GM10248 (cell line): ENCODE results near the gene BAMBI.

Experiments used
- CTCF ChIA-PET: fragments of 300-600 bp; sonication (Branson Sonifier 250); formaldehyde crosslinking; extraction: SDS; loops from one replicate; lab custom pipeline; 2021; ENCODE audit warnings: antibody characterized with exemption; lab: Yijun Ruan, JAX
- POLR2A ChIA-PET: fragments of 350-650 bp; sonication (Branson Sonifier 250); formaldehyde crosslinking; extraction: SDS; loops from one replicate; lab custom pipeline; 2020; ENCODE audit warnings: antibody characterized with exemption; lab: Yijun Ruan, JAX
- DNase-seq: peaks from one replicate; pipeline ENCODE4 v3.0.0; 2012; ENCODE audit errors: extremely low spot score
- TF ChIP-seq, protein P1 (sequence below): IDR thresholded peaks from 2 replicates; pipeline ENCODE4 v1.5.1; 2012; ENCODE audit warnings: mild to moderate bottlenecking, low read depth; ENCODE audit errors: extremely low read depth, missing control alignments, control extremely low read depth

BAMBI gene

DNA sequence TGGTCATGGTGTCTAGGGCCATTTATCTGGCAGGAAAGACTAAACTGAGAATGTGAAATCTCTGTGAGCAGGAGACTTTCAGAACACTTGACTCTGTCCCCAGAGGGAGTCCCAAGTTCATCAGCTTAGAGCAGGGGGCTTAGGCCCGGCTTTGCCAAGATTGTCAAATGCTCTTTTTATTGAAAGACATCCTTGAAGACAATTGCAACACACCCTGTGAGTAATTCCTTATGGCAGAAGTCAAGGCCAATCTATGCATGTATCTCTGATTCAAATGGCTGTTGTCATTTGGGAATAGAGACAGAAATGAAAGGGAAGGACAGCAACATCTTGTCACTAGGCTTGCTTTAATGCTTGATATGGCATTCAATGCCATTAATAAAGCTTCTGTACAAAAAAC lies 33.7 kb downstream of the BAMBI start:
- DNase-seq = no peak
- POLR2A ChIA-PET = no interaction called here
- CTCF ChIA-PET = interaction anchor here (1.0 kb wide), 1 partner anchor 47 kb away, joined by 3 read pairs; no protein-coding TSS in a partner anchor
- TF ChIP-seq, protein P1, sequence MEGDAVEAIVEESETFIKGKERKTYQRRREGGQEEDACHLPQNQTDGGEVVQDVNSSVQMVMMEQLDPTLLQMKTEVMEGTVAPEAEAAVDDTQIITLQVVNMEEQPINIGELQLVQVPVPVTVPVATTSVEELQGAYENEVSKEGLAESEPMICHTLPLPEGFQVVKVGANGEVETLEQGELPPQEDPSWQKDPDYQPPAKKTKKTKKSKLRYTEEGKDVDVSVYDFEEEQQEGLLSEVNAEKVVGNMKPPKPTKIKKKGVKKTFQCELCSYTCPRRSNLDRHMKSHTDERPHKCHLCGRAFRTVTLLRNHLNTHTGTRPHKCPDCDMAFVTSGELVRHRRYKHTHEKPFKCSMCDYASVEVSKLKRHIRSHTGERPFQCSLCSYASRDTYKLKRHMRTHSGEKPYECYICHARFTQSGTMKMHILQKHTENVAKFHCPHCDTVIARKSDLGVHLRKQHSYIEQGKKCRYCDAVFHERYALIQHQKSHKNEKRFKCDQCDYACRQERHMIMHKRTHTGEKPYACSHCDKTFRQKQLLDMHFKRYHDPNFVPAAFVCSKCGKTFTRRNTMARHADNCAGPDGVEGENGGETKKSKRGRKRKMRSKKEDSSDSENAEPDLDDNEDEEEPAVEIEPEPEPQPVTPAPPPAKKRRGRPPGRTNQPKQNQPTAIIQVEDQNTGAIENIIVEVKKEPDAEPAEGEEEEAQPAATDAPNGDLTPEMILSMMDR = no peak

DNA sequence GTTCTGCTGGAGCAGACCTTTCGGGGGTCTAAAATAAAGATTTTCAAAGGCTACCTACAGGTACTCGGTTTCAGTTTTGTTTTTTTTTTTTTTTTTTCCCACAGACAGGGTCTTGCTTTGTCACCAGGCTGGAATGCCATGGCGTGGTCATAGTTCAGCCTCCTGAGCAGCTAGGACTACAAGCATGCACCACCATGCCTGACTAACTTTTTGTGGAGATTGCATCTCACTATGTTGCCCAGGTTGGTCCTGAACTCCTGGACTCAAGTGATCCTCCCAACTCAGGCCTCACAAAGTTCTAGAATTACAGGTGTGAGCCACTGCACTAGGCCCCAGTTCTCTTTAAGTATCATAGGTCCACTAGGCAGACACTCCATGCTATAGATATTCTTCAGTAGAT lies 34.5 kb downstream of the BAMBI start:
- CTCF ChIA-PET = interaction anchor here (1.0 kb wide), 1 partner anchor 48 kb away, joined by 3 read pairs; no protein-coding TSS in a partner anchor
- no peak for DNase-seq
- TF ChIP-seq, protein P1 = no peak
- POLR2A ChIA-PET = no interaction called here

DNA sequence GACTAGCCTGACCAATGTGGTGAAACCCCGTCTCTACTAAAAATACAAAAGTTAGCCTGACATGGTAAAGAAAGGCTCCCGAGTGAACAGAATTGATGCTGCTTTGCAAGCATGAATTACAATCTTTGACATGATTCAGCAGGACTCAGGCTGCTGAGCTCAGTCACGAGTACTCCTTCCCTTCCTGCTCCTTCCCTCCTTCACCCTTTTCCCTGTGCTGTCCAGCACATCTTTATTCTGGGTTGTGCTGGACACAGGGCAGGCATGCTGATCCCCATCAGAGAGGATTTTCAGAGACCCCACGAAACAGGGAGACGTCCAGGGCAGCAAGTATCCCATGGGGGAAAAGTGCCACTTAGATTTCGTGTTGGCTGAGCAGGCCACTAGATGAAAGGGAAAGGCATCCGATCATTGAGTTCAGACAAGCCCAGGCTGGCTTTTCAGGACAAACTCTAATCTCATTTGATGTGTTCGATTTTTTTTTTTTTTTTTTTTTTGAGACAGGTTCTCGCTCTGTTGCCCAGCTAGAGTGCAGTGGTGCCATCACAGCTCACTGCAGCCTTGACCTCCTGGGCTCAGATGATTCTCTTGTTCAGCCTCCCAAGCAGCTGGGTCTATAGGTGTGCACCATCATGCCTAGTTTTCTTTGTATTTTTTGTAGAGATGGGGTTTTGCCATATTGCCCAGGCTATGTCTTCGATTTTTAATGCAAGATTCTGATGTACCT lies 36.5 kb downstream of the BAMBI start:
- POLR2A ChIA-PET = no interaction called here
- CTCF ChIA-PET = interaction anchor here (1.2 kb wide), 1 partner anchor 38 kb away, joined by 3 read pairs; no protein-coding TSS in a partner anchor
- no peak for DNase-seq
- TF ChIP-seq, protein P1 = no peak

DNA sequence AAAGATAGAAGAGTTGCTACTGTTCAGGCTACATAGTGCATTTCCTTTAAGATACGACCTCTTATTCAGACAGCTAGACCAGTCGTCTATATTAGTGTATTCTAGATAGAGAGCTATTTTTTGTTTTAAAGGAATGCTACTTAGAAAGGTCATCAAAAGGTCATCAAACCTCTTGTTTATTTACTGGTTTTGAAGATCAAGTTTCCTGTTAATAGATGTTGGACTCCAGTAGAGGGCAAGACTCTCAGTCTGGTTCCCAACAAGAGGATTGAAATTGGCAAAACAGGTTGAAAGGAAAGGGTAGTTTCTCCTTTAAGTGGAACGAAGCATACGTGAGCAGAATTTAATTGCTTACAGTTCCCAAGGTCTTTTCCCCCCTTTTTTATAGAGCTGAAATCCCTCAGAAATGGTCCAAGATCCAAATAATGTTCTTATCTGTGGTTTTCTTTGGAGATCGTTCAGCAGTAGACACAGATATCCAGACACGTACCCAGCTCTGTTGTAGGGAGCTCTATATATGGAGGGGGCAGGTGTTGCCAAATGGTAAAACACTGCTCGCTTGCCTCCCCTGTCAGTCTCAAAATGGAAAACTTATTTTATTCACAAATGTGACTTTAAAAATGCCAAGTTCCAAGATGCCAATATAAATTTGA lies 37.2 kb downstream of the BAMBI start:
- TF ChIP-seq, protein P1 = no peak
- no peak for DNase-seq
- ChIA-PET CTCF (no interaction called here), POLR2A (no interaction called here)

DNA sequence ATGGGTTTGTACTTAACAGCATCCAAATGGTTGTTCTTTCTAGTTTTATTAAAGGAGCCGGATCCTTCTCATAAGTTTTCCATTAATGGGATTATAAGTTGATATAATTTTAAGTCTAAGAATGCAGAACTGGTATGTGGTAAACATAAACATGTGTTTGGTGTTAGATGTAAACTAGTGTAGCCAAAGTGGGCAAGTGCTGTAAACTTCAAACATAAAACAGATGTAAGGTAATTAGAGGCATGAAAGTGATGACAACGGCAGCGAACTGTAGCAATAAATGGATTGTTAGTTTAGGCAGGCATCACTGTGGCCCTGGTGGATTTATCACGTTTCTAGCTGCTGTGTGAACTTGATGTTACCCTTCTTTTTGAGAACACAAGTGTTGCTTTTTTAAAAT lies 37.9 kb downstream of the BAMBI start:
- ChIA-PET CTCF (no interaction called here), POLR2A (no interaction called here)
- TF ChIP-seq, protein P1 = no peak
- DNase-seq = no peak

DNA sequence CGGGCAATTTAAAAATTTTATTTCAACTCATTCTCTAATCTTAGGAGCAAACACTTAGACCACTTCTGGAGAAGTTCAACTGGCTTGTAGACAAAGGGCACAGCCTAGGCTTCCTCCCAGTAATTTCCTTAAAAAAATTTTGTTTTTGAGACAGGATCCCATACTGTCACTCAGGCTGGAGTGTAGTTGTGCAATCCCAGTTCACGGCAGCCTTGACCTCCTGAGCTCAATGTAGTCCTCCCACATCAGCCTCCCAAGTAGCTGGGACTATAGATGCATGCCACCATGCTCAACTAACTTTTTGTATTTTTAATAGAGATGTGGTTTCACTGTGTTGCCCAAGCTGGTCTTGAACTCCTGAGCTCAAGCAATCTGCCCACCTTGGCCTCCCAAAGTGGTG lies 38.4 kb downstream of the BAMBI start:
- DNase-seq = no peak
- ChIA-PET POLR2A (no interaction called here), CTCF (no interaction called here)
- TF ChIP-seq, protein P1 = no peak
